Erythroblast (primary cell): ENCODE data around the gene PRSS37.

ENCODE experiments used
- DNase-seq, 2 experiments: peaks; one replicate each; lab custom pipeline; 2025; lab: John Stamatoyannopoulos, UW
- GATA1 ChIP-seq: IDR thresholded peaks from 2 replicates; pipeline ENCODE4 v1.6.1; 2011; ENCODE audit warnings: low read depth, mild to moderate bottlenecking, control low read depth, low read length, moderate library complexity
- POLR2A ChIP-seq: IDR thresholded peaks from 2 replicates; pipeline ENCODE4 v1.6.1; 2011; ENCODE audit warnings: mild to moderate bottlenecking, low read length

The PRSS37 gene, protein sequence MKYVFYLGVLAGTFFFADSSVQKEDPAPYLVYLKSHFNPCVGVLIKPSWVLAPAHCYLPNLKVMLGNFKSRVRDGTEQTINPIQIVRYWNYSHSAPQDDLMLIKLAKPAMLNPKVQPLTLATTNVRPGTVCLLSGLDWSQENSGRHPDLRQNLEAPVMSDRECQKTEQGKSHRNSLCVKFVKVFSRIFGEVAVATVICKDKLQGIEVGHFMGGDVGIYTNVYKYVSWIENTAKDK

DNA sequence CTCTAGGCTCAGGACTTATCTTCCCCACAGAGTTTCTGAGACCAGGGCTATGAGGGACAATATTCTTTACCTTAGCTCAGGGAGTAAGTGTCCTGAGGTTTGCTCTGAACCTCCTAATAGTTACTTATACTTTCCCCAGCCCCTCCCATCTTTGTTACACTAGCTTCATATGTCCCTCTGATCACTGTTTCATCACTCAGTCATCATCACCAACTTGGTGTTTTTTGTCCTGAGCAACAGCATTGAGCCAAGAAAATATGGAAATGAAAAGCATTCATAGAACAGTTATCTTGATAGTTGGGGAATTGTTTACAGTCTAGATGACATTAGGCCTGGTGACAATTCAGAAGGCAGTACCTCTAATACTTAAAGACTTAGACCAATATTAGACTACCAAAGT, at the start of gene PRSS37:
TSS of gene PRSS37 (minus strand) at position 101 of the 400 bp plus-strand sequence. CDS start 436 bp downstream, outside the sequence.
- no peak for DNase-seq
- TF ChIP-seq GATA1 (no peak), POLR2A (no peak)

DNA sequence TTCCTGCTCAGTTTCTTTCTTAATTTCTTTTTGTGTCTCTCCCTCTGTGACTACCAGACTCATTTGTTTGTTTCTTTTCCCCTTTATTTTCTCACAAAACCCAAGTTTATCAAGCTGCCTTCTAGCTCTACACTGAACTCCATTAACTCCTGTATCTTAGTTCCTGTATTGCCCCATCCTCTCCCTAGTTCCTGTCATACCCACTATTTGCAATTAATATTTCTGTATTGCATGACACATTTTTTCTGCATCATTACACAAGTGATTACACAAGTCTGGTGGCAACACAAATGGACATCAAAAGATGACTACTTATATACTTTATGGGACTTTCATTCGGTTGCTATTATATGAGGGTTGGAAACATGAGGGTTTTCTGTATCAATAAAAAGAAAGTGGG, 48.0 kb upstream of the PRSS37 start:
- DNase-seq, result no peak
- TF ChIP-seq POLR2A, result no peak
- TF ChIP-seq GATA1, result no peak

DNA sequence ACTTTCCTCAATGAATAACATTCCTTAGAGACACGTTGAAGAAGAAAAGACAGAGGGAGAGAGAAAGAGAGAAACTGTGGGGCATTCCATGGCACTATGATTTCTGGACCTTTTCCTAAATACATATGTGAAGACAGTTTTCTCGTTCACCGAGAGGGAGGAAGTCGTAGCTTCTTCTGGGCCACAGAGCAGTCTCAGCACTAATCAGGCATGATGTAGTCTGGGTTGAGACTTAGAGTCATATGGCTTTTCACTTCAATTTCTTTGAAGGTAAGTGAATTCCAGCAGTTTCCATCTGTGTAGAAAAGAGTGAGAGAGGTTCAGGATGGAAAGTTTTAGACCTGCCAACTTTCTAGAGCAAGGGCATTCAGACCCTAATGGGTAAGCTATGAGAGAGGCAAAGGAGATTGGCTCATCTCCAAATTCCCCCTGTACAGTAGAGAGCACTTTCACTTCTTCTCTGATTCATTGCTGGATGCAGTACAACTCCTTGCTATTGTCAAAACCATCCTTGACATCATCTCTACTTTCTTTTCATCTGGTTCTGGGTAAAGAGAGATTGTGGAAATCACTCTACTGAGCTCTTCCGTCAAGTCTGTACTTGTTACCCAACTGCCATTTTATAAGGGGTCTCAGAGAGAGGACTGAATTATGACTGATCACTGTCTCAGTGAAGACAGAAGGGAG, 43.4 kb upstream of the PRSS37 start:
- DNase-seq, result no peak
- TF ChIP-seq POLR2A (no peak), GATA1 (no peak)

DNA sequence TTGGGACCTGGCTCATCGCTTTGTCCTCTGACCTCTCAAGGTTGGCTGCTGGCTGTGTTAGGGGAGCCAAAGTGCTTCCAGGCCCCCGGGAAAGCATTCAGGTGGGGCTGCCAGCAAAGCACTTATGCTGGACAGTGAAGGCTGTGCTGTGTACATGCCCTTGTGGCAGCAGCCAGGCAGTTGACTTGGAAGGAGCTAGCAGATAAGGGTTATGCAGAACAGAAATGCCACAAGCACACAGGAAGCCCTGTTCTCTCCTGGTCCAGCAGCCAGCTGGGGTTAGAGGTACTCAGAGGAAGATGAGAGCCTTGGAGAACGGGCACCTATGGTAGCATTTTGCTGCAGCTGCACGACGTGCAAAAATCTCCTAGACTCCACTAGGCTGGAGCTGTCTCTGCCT, 39.7 kb upstream of the PRSS37 start:
- no peak for DNase-seq
- TF ChIP-seq POLR2A, result no peak
- TF ChIP-seq GATA1, result no peak

DNA sequence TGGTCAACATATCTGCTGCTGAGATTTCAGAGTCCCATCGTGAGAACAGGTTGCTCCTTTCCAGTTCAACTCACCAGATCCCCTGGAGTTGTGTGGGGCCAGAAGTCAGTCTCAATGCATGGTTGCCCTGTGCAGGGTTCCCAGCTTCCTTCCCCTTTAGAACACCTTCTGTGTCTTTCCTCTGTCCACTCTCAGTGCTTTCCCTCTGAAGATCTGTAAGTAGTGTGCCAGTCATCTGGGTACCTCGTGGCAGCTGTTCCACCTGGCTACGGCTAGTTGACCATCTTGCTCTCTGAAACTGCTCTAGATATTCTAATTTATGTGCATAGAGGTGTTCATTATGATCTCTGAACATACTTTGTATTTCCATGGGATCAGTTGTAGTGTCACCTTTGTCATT, 36.1 kb upstream of the PRSS37 start:
- TF ChIP-seq GATA1 (no peak), POLR2A (no peak)
- DNase-seq, result no peak

DNA sequence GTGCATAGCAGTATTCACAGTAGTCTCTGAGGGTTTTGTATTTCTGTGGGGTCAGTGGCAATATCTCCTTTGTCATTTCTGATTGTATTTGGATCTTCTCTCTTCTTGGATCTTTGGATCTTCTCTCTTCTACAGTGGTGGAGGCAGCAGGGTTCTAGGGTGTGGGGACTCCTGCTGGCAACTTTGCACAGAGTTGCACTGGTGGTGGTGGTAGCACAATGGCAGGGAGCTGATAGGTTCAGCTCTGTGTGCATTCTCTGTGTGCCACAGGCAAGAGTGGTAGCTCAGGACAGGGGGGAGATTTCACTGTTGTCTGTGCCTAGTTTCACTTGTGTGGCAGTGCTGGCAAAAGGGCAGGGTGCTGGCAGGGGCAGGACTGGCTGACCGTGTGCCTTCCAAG, 35.1 kb upstream of the PRSS37 start:
- DNase-seq, result no peak
- TF ChIP-seq GATA1, result no peak
- no peak for TF ChIP-seq POLR2A

DNA sequence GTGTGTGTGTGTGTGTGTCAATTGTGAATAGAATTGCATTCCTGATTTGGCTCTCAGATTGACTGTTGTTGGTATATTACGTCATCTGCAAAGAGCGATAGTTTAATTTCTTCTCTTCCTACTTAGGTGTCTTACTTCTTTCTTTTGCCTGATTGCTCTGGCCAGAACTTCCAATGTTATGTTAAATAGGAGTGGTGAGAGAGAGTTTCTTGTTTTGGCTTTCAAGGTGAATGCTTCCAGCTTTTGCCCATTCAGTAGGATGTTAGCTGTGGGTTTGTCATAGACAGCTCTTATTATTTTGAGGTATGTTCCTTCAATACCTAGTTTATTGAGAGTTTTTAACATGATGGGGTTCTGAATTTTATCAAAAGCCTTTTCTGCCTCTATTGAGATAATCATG, 34.2 kb upstream of the PRSS37 start:
- DNase-seq, result no peak
- TF ChIP-seq GATA1 (no peak), POLR2A (no peak)

DNA sequence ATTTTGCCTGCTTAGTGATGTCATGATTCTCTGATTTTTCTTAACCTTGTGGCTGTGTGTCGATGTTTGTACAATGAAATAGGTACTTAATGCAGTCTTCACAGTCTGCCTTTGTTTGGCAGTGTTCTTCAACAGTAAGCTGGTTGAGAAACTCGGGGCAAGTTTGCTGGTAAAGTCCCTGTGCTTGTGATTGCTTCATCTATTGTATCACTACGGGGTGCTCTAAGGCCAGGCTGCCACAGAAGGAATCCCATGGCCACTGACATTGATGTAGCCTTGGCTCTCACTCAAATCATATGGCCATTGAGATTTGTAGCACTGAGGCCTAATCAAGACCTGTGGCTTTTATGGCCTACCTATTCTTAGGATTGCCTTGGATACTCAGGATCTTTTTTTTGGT, 33.5 kb upstream of the PRSS37 start:
- no peak for DNase-seq
- TF ChIP-seq GATA1, result no peak
- TF ChIP-seq POLR2A, result no peak

DNA sequence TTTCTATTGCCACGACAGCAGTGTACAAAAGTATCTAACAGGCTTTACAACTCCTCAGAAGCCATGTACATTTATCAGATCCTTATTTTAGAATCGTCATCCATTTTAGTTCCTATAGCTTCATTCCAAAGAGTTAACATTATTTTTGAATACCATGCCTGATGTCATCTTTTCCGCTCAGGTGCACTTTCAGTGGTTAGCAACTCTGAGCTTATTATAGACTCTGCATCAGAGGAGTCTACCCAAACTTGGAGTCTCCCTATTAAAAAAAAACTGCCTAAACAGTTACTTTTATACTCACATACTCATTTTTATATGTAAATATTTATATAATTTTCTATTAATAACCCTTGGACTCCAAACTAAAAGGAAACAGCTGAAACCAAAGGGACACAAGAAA, 31.6 kb upstream of the PRSS37 start:
- no peak for DNase-seq
- TF ChIP-seq POLR2A, result no peak

DNA sequence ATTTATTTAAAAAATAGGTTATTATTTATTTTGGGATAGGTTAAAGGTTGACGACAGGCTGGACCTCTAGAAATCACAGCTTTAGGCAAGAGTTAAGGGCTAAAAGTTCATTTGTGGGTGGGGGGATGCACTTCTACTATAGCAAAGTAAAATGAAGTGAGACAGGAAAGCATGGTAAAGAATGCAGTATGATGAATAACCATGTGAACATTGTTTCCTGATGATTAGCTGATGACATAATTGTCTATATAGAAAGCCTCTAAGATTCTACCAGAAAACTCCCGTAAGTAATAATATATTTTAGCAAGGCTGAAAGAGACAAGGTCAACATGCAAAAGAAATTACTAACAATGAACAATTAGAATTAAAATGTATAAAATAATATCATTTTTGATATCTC, 25.7 kb upstream of the PRSS37 start:
- no peak for TF ChIP-seq POLR2A
- no peak for TF ChIP-seq GATA1
- no peak for DNase-seq

DNA sequence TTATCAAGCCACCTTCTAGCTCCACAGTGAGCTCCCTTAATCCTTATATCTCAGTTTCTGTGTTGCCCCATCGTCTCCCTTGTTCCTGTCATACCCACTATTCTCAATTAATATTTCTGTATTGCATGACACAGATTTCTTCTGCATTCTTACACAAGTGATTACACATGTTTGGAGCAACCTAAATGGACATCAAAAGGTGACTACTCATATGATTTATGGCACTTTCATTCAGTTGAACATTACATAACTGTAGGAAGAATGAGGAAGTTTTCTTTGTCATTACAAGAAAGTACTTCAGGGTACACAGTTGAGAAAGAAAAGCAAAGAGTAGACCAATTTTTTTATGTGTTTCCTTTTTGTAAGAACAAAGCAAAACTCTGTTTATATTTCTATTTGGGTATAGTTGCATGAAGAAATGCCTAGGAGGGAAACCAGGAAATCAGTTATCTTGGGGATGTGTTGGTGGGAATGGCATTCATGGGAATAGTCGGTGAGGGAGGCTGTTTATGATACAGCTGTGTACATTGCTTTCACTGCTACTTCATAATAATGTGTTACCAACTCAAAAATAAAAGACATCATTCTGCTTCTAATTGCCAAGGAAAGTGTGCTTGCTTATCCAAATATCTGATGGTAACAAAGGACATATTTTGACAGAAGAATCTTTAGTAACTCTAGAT, 23.6 kb upstream of the PRSS37 start:
- no peak for DNase-seq
- TF ChIP-seq GATA1 (no peak), POLR2A (no peak)

DNA sequence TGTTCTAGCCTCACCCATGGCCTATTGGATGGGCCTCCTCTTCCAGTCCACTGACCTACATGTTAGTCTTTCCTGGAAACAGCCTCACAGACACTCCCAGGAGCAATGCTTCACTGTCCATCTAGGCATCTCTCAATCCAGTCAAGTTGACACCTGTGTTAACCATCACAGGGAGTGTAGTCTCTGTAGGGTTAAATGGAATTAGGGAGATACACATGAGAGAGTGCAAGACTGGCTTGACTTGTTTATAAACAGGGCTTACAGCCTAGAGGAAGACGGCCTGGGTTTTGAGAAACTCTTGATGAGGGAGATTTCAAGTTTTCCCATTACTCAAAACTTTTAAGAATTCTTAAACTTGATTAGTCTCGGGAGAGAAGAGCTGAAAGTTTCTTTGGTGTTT, 18.9 kb upstream of the PRSS37 start:
- TF ChIP-seq POLR2A (no peak), GATA1 (no peak)

DNA sequence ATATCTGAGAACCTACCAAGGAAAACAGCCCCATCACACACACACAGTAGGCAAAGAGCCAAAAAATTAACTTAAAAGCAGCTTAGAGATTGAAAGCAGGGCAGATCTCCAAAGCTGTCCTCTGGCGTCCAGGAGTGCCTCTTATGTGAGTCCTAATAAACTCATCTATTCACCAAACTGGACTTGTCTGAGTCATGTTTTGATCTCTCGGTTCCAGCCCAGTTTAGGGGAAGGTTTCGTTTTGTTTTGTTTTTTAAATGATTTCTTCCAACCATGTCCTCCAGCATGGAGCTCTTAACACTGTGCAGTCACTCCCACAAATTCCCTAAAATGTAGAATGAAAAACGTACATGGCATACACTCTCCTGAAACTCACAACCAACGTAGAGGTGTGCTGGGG, 6.7 kb upstream of the PRSS37 start:
- TF ChIP-seq POLR2A, result no peak
- no peak for TF ChIP-seq GATA1
- DNase-seq, result no peak

More for the DNA sequence above, 18.9 kb upstream of the PRSS37 start:
- DNase-seq, result no peak

DNA sequence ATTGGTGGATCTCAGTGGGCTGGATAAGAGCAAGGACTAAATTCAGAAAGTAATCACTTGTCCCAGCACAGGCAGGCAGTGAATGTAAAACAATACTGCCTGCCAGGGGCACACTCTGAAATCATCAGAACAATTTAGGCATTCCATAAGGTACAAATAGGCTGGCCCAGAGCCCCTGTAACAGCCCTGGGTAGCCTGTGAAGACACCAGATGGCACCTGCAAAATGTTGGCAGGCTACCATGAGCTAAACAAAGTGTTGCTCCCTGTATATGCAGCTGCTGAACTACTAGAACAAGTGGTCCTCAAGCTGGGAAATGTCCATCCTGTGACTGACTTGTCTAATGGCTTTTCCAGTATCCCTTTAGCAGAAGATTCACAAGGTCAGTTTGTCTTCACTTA, 3.0 kb upstream of the PRSS37 start:
- DNase-seq, result no peak
- no peak for TF ChIP-seq POLR2A
- no peak for TF ChIP-seq GATA1
